Esophagus muscularis mucosa (tissue), 4 donors: ENCODE measurements around the gene CCDC78. TPM values are rescaled to one million over a fixed set of nuclear protein-coding genes. Genes with fewer than 3 reads are reported as not detected.
A peak's percentile ranks its signal among the peaks of the same experiment; 100 is the strongest.

Experiments used
- DNase-seq: peaks from one replicate; pipeline ENCODE4 v3.0.0-alpha.2; 2017; ENCODE audit errors: extremely low spot score
- H3K27ac ChIP-seq, 4 donors: fragments of 200-600 bp; sonication (generic); replicated peaks in 1 of 4; 1 replicate in 3 of 4; 2 replicates in 1 of 4; pipeline ENCODE4 v1.5.1; 2016 to 2019; ENCODE audit warnings: mild to moderate bottlenecking in 1 of 4
- H3K27me3 ChIP-seq, 4 donors: fragments of 200-600 bp; sonication (generic); one replicate each; pipeline versions ENCODE4 v1.5.1 to v1.6.0; 2016 to 2019
- H3K36me3 ChIP-seq, 4 donors: fragments of 200-600 bp; sonication (generic); one replicate each; pipeline ENCODE4 v1.5.1; 2016 to 2019
- H3K4me1 ChIP-seq, 4 donors: fragments of 200-600 bp; sonication (generic); one replicate each; pipeline ENCODE4 v1.5.1; 2016 to 2019
- H3K4me3 ChIP-seq, 4 donors: fragments of 200-600 bp; sonication (generic); 1 replicate in 2 of 4; 2 replicates in 2 of 4; pipeline ENCODE4 v1.5.1; 2016 to 2019; ENCODE audit warnings: mild to moderate bottlenecking in 4 of 4, moderate library complexity in 1 of 4
- H3K9me3 ChIP-seq, 4 donors: fragments of 200-600 bp; sonication (generic); 1 replicate in 3 of 4; 2 replicates in 1 of 4; pipeline ENCODE4 v1.5.1; 2016 to 2019
- EP300 ChIP-seq: sonication (generic); formaldehyde crosslinking; IDR thresholded peaks from one replicate; pipeline ENCODE4 v1.6.1; 2017; ENCODE audit warnings: antibody characterized with exemption
- POLR2A ChIP-seq: fragments of 450-650 bp; IDR thresholded peaks from one replicate; pipeline ENCODE4 v1.6.1; 2017; ENCODE audit warnings: antibody characterized with exemption, moderate library complexity, mild to moderate bottlenecking, low read depth
- POLR2AphosphoS5 ChIP-seq, 2 donors: sonication (generic); formaldehyde crosslinking; IDR thresholded peaks; one replicate each; pipeline ENCODE4 v1.6.1; 2017; ENCODE audit warnings: antibody characterized with exemption in 2 of 2
- WGBS: methylation state at CpG from one replicate; pipeline ENCODE4 v1.1.5; 2018; 5-methylcytosine and 5-hydroxymethylcytosine counted together
- intact Hi-C: fragments of 100-400 bp; cut with DNase I; formaldehyde crosslinking; loops from one replicate; pipeline ENCODE4 v1.15.1; 2023
- total RNA-seq, 4 donors: library from RNA; depleted of rRNA; stranded (reverse); fragments of >200 nt; gene quantifications; one replicate each; pipeline versions ENCODE4 v1.1.0 to v1.2.1, GENCODE V29; 2016
- TF ChIP-seq, protein P1 (sequence below), 3 experiments: fragments of 200-600 bp in 2 of 3; fragments of 450-650 bp in 1 of 3; sonication (generic) in 2 of 3; IDR thresholded peaks; one replicate each; pipeline ENCODE4 v1.5.1; 2017 to 2019; ENCODE audit warnings: antibody characterized with exemption in 3 of 3, mild to moderate bottlenecking in 2 of 3, moderate library complexity in 1 of 3

The CCDC78 gene
- total RNA-seq, 4 donors from 2014 or later, result 0.33 to 2.5 (median 0.61) TPM

DNA sequence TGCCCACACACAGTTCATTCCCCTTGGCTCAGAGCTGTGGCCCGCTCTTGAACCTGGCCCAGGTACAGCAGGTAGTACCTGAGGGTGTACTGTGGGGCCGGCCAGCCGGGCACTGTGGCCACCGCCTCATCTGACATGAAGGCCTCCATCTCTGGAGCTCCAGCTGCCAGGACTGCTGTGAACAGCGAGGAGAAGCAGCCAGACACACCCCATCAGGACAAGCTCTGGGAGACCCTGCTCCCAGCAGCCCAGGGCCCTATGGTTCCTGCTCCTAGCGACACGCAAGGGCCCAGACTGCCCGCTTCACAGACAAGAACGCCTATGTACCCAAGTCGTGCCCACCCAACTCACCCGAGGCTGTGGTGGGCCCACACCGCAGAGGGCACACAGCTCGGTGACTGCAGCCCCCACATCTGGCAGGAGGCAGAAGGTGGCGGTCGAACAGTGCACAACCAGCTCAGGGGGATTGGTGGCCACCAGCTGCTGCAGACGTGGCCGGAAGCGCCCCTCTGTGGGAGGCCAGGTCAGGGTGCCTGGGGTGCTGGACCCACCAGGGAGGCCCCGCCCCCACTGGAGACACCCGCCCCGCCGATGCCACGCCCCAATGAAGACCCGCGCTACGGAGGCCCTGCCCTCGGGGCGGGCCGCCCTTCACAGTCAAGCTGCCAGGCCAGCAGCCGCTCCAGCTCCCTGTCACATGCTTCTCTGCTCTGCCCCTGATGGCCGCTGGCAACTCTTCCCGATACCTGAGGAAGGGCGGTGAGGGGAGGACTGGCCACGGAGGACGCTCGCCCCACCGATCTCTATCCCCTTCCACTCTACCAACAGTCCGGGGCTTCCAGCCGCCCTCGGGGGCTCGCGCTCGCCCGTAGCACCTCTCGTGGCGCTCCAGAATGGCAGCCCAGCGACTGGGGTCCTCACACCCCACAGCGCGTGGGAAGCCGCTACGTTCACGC is 47.1 kb downstream of the CCDC78 start:
- peaks cover 0 to 5% (median 0%) of the 10 kb centered on the region in 4 donors for H3K27me3 ChIP-seq
- WGBS, result 4% methylated on average over 17 of the region's 52 CpGs
- H3K4me3 ChIP-seq, result peak overlapping the region; percentile 81 to 98 (median 96)
- intact Hi-C loops, result no loop called here
- H3K36me3 ChIP-seq, result peaks cover 16 to 23% (median 23%) of the 10 kb centered on the region in 4 donors
- H3K4me1 ChIP-seq, result peaks cover 49 to 70% (median 63%) of the 10 kb centered on the region in 4 donors
- peak overlapping the region; percentile 93 to 98 (median 96) for H3K27ac ChIP-seq
- TF ChIP-seq POLR2A, result no peak
- no peak for TF ChIP-seq EP300
- peak in 1 of 2 donors; percentile 25 for TF ChIP-seq POLR2AphosphoS5 (IDR thresholded peaks at IDR 0.05)
- DNase-seq, result no peak
- no peaks in the 10 kb centered on the region for H3K9me3 ChIP-seq

DNA sequence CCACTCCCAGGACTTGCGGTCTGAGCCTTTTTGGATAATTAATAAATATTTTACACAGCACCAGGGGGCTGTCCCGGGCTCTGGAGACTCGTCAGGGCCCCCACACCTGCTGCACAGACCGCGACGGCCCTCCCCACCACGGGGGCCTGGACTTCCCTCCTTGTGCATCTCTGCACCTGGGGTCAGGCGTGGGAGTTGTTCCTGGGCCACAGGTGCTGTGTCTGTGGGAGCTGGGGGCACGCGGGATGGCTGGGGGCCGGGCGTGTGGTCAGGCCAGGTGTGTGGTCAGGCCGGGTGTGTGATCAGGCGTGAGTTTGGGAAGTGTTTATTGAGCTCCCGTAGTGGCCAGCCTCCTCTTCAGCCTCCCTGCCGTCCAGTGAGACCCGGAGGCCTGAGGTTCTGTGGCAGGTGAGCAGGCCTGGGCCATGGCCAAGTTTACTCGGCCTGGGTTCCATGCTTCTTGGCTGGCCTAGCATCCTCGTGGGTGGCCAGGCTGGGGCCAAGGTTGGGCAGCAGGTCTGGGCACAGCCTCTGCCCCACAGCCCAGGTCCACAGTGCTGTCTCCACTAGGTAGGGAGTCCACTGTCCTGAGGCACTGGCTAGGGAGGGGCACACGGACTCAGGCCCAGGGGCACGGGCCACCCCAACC is 47.9 kb downstream of the CCDC78 start:
- peaks cover 0 to 5% (median 0%) of the 10 kb centered on the region in 4 donors for H3K27me3 ChIP-seq
- intact Hi-C loops, result no loop called here
- TF ChIP-seq, protein P1, sequence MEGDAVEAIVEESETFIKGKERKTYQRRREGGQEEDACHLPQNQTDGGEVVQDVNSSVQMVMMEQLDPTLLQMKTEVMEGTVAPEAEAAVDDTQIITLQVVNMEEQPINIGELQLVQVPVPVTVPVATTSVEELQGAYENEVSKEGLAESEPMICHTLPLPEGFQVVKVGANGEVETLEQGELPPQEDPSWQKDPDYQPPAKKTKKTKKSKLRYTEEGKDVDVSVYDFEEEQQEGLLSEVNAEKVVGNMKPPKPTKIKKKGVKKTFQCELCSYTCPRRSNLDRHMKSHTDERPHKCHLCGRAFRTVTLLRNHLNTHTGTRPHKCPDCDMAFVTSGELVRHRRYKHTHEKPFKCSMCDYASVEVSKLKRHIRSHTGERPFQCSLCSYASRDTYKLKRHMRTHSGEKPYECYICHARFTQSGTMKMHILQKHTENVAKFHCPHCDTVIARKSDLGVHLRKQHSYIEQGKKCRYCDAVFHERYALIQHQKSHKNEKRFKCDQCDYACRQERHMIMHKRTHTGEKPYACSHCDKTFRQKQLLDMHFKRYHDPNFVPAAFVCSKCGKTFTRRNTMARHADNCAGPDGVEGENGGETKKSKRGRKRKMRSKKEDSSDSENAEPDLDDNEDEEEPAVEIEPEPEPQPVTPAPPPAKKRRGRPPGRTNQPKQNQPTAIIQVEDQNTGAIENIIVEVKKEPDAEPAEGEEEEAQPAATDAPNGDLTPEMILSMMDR (IDR thresholded peaks at IDR 0.05), result no peak
- TF ChIP-seq EP300 (no peak), POLR2AphosphoS5 (IDR thresholded peaks at IDR 0.05) (no peak), POLR2A (no peak)
- H3K27ac ChIP-seq, result peak overlapping the region in 1 of 4 donors; percentile 96
- H3K9me3 ChIP-seq, result no peaks in the 10 kb centered on the region
- WGBS, result 79% methylated on average over 11 of the region's 21 CpGs
- no peak overlapping the region for H3K4me3 ChIP-seq
- H3K4me1 ChIP-seq, result peaks cover 45 to 66% (median 57%) of the 10 kb centered on the region in 4 donors
- peaks cover 20 to 29% (median 29%) of the 10 kb centered on the region in 4 donors for H3K36me3 ChIP-seq
- no peak for DNase-seq

DNA sequence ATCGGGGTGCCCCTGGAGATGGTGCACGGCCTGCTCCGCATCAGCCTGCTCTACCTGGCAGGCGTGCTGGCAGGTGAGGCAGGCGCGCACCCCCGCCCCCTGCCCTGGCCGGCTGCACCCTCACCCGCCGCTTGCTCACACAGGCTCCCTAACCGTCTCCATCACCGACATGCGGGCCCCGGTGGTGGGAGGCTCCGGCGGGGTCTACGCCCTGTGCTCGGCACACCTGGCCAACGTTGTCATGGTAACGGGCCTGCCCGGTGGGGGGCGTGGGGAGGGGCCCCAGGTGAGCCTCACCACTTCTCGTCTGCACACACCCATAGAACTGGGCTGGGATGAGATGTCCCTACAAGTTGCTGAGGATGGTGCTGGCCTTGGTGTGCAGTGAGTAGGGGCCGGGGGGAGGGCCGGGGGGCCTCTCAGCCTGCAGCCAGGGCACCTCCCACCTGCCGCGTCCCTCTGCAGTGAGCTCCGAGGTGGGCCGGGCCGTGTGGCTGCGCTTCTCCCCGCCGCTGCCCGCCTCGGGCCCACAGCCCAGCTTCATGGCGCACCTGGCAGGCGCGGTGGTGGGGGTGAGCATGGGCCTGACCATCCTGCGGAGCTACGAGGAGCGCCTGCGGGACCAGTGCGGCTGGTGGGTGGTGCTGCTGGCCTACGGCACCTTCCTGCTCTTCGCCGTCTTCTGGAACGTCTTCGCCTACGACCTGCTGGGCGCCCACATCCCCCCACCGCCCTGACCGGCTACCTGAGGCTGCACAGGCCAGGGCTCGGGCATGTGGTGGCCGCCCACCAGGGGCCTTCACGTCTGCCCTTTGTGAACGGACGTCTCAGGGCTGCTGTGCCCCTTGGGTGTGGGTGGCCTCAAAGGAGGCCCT is 48.7 kb downstream of the CCDC78 start:
- intact Hi-C loops, result no loop called here

DNA sequence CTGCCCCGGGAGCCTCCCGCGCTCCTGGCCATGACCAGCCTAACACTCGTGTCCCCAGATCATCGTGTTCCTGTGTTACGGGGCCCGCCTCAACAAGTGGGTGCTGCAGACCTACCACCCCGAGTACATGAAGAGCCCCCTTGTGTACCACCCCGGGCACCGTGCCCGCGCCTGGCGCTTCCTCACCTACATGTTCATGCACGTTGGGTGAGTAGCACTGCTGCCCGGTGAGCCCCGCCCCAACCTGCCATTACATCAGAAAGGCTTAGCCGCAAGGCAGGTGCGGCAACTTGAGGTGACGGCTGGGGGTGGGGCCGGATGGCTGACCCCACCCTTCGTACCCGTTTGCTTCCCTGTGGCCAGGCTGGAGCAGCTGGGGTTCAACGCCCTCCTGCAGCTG is 49.3 kb downstream of the CCDC78 start:
- TF ChIP-seq EP300 (no peak), POLR2AphosphoS5 (IDR thresholded peaks at IDR 0.05) (no peak), POLR2A (no peak)
- TF ChIP-seq, protein P1 (IDR thresholded peaks at IDR 0.05), result no peak

More for the DNA sequence above, 48.7 kb downstream of the CCDC78 start:
- TF ChIP-seq POLR2A, result no peak
- WGBS, result 65% methylated on average over 21 of the region's 57 CpGs
- peaks cover 0 to 5% (median 0%) of the 10 kb centered on the region in 4 donors for H3K27me3 ChIP-seq
- H3K36me3 ChIP-seq, result peaks cover 22 to 29% (median 29%) of the 10 kb centered on the region in 4 donors
- H3K27ac ChIP-seq, result no peak overlapping the region
- H3K4me3 ChIP-seq, result no peak overlapping the region
- no peaks in the 10 kb centered on the region for H3K9me3 ChIP-seq
- H3K4me1 ChIP-seq, result peaks cover 37 to 58% (median 50%) of the 10 kb centered on the region in 4 donors
- DNase-seq, result no peak

DNA sequence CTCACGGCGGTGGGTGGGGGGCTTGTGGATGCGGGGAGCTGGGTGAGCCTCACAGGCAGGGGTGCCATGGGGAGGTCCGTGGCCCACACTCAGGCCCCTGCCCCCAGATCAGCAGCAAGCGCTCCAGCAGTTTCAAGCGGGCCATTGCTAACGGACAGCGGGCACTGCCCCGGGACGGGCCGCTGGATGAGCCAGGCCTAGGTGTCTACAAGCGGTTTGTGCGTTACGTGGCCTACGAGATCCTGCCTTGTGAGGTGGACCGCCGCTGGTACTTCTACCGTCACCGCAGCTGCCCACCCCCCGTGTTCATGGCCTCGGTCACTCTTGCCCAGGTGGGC is 49.7 kb downstream of the CCDC78 start:
- Histone ChIP-seq H3K9me3 (no peaks in the 10 kb centered on the region), H3K27ac (no peak overlapping the region), H3K4me1 (peaks cover 27 to 48% (median 39%) of the 10 kb centered on the region in 4 donors), H3K36me3 (peaks cover 22 to 29% (median 29%) of the 10 kb centered on the region in 4 donors), H3K4me3 (no peak overlapping the region), H3K27me3 (peaks cover 0 to 5% (median 0%) of the 10 kb centered on the region in 4 donors)
- no peak for DNase-seq
- 80% methylated on average over 2 of the region's 21 CpGs for WGBS
- TF ChIP-seq POLR2A (no peak), EP300 (no peak), POLR2AphosphoS5 (IDR thresholded peaks at IDR 0.05) (no peak)
- TF ChIP-seq, protein P1 (IDR thresholded peaks at IDR 0.05), result no peak
- intact Hi-C loops, result no loop called here

More for the DNA sequence above, 49.3 kb downstream of the CCDC78 start:
- Histone ChIP-seq H3K4me1 (peaks cover 30 to 52% (median 43%) of the 10 kb centered on the region in 4 donors), H3K27me3 (peaks cover 0 to 5% (median 0%) of the 10 kb centered on the region in 4 donors), H3K4me3 (no peak overlapping the region), H3K36me3 (peaks cover 22 to 29% (median 29%) of the 10 kb centered on the region in 4 donors), H3K27ac (no peak overlapping the region), H3K9me3 (no peaks in the 10 kb centered on the region)
- intact Hi-C loops, result no loop called here
- WGBS, result 80% methylated on average over 21 of the region's 23 CpGs
- no peak for DNase-seq
